ENCODE results near the gene SLC9A6. TPM values are rescaled to one million over a fixed set of nuclear protein-coding genes. Genes with fewer than 3 reads are reported as not detected.
A peak's percentile ranks its signal among the peaks of the same experiment; 100 is the strongest.

Gene SLC9A6
- total and polyA plus RNA-seq, 2 donors (not counting 1 experiment from before 2014, with no cell fraction given) = 22.2 to 30.4 TPM

GRCh38 chrX:135973025-135973547, 12.1 kb upstream of the SLC9A6 start:
- peak in 1 of 2 donors; percentile 31 for DNase-seq (ENCODE audit: low read depth in 2 of 2)
- Histone ChIP-seq H3K9ac (ENCODE audit: insufficient read depth, low read length) (peak overlapping the region; percentile 86), H3K36me3 (ENCODE audit: control insufficient read depth, insufficient read depth, low read length) (no peaks in the 10 kb centered on the region), H3K79me2 (ENCODE audit: control insufficient read depth, insufficient read depth, low read length) (peaks cover 24% of the 10 kb centered on the region), H3K4me1 (ENCODE audit: control insufficient read depth, extremely low read depth, insufficient read depth, low read length) (no peaks in the 10 kb centered on the region), H3K4me2 (ENCODE audit: extremely low read depth, insufficient read depth, low read length) (peak overlapping the region; percentile 78), H3K27ac (ENCODE audit: insufficient read depth, low read length) (peak overlapping the region; percentile 95), H3K27me3 (ENCODE audit: control insufficient read depth, insufficient read depth, low read length) (no peaks in the 10 kb centered on the region), H2AFZ (ENCODE audit: low read length) (peak overlapping the region; percentile 68), H3K4me3 (replicated peaks in 1 of 4; ENCODE audit: control extremely low read depth in 1 of 4, insufficient read depth in 1 of 4, low read depth in 3 of 4, low read length in 4 of 4) (peak overlapping the region; percentile 51 to 98 (median 68)), H3K9me3 (ENCODE audit: control insufficient read depth, insufficient read depth, low read depth, low read length) (no peaks in the 10 kb centered on the region), H4K20me1 (ENCODE audit: control insufficient read depth, extremely low read depth, insufficient read depth, low read length) (no peaks in the 10 kb centered on the region)
- TF ChIP-seq EZH2 (IDR thresholded peaks at IDR 0.05; ENCODE audit: low read length, missing control alignments) = no peak
- TF ChIP-seq CTCF (conservative IDR thresholded peaks at IDR 0.05 in 1 of 2, IDR thresholded peaks at IDR 0.05 in 1 of 2; ENCODE audit: low read depth in 1 of 2, low read length in 2 of 2) = peak in 1 of 2 donors; percentile 9

GRCh38 chrX:135973548-135974278, 11.5 kb upstream of the SLC9A6 start, which contains the start of gene MMGT1:
TSS of gene MMGT1 (minus strand) at chrX:135973988. CDS start at chrX:135973675, 313 bp downstream.
- H3K9me3 ChIP-seq (ENCODE audit: control insufficient read depth, insufficient read depth, low read depth, low read length) = no peaks in the 10 kb centered on the region
- peak within 1 kb of the TSS; percentile 78 for H3K4me2 ChIP-seq (ENCODE audit: extremely low read depth, insufficient read depth, low read length)
- no peaks in the 10 kb centered on the region for H3K36me3 ChIP-seq (ENCODE audit: control insufficient read depth, insufficient read depth, low read length)
- peaks cover 23% of the 10 kb centered on the region for H3K79me2 ChIP-seq (ENCODE audit: control insufficient read depth, insufficient read depth, low read length)
- no peak for TF ChIP-seq EZH2 (IDR thresholded peaks at IDR 0.05; ENCODE audit: low read length, missing control alignments)
- TF ChIP-seq CTCF (conservative IDR thresholded peaks at IDR 0.05 in 1 of 2, IDR thresholded peaks at IDR 0.05 in 1 of 2; ENCODE audit: low read depth in 1 of 2, low read length in 2 of 2) = no peak
- H3K9ac ChIP-seq (ENCODE audit: insufficient read depth, low read length) = peak within 1 kb of the TSS; percentile 86
- no peaks in the 10 kb centered on the region for H3K27me3 ChIP-seq (ENCODE audit: control insufficient read depth, insufficient read depth, low read length)
- DNase-seq (ENCODE audit: low read depth in 2 of 2) = peak; percentile 78 to 86
- H3K4me3 ChIP-seq (replicated peaks in 1 of 4; ENCODE audit: control extremely low read depth in 1 of 4, insufficient read depth in 1 of 4, low read depth in 3 of 4, low read length in 4 of 4) = peak within 1 kb of the TSS; percentile 51 to 98 (median 68)
- H3K27ac ChIP-seq (ENCODE audit: insufficient read depth, low read length) = peak within 1 kb of the TSS; percentile 95
- H4K20me1 ChIP-seq (ENCODE audit: control insufficient read depth, extremely low read depth, insufficient read depth, low read length) = no peaks in the 10 kb centered on the region
- H3K4me1 ChIP-seq (ENCODE audit: control insufficient read depth, extremely low read depth, insufficient read depth, low read length) = no peaks in the 10 kb centered on the region
- H2AFZ ChIP-seq (ENCODE audit: low read length) = peak within 1 kb of the TSS; percentile 78

DNA sequence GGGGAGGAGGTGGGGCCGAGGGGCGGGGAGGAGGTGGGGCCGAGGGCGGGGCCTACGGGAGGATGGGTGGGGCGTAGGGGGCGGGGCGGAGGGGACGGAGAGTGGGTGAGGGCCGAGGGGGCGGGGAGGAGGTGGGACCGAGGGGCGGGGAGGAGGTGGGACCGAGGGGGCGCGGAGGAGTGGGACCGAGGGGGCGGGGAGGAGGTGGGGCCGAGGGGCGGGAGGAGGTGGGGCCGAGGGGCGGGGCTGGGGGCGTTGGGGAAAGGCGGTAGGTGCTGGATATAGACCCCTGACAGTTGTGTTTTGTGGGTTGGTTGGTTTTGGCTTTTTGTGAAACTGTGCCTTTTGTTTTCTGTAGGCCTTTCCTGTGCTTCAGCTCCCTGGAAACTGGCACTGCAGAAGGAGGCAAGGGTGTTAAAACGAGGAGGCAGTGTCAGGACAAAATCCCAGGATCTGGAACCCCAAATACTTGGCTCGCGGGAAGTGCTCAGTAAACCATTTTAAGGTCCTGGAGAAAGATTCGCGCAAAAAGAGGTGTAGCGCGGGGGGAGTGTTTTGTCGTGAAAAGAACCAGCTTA, 10.9 kb upstream of the SLC9A6 start:
- H3K4me3 ChIP-seq (replicated peaks in 1 of 4; ENCODE audit: control extremely low read depth in 1 of 4, insufficient read depth in 1 of 4, low read depth in 3 of 4, low read length in 4 of 4) = peak overlapping the region; percentile 23 to 61 (median 44)
- H3K4me1 ChIP-seq (ENCODE audit: control insufficient read depth, extremely low read depth, insufficient read depth, low read length) = no peaks in the 10 kb centered on the region
- no peaks in the 10 kb centered on the region for H3K36me3 ChIP-seq (ENCODE audit: control insufficient read depth, insufficient read depth, low read length)
- H3K79me2 ChIP-seq (ENCODE audit: control insufficient read depth, insufficient read depth, low read length) = peaks cover 22% of the 10 kb centered on the region
- H3K9me3 ChIP-seq (ENCODE audit: control insufficient read depth, insufficient read depth, low read depth, low read length) = no peaks in the 10 kb centered on the region
- peak overlapping the region; percentile 51 for H3K4me2 ChIP-seq (ENCODE audit: extremely low read depth, insufficient read depth, low read length)
- H3K9ac ChIP-seq (ENCODE audit: insufficient read depth, low read length) = no peak overlapping the region
- no peaks in the 10 kb centered on the region for H4K20me1 ChIP-seq (ENCODE audit: control insufficient read depth, extremely low read depth, insufficient read depth, low read length)
- no peak overlapping the region for H3K27ac ChIP-seq (ENCODE audit: insufficient read depth, low read length)
- peak overlapping the region; percentile 64 for H2AFZ ChIP-seq (ENCODE audit: low read length)
- TF ChIP-seq EZH2 (IDR thresholded peaks at IDR 0.05; ENCODE audit: low read length, missing control alignments) = no peak
- no peak for TF ChIP-seq CTCF (conservative IDR thresholded peaks at IDR 0.05 in 1 of 2, IDR thresholded peaks at IDR 0.05 in 1 of 2; ENCODE audit: low read depth in 1 of 2, low read length in 2 of 2)
- H3K27me3 ChIP-seq (ENCODE audit: control insufficient read depth, insufficient read depth, low read length) = no peaks in the 10 kb centered on the region
- DNase-seq (ENCODE audit: low read depth in 2 of 2) = peak; percentile 60 to 78

Measured in fibroblast of lung (primary cell).